HS-5 (cell line): Measurements from ENCODE around the gene APCDD1L.
A peak's percentile ranks its signal among the peaks of the same experiment; 100 is the strongest.

ENCODE experiments used
- DNase-seq: peaks from one replicate; pipeline ENCODE4 v3.0.0-alpha.2; 2012; ENCODE audit warnings: low read depth

APCDD1L gene

DNA sequence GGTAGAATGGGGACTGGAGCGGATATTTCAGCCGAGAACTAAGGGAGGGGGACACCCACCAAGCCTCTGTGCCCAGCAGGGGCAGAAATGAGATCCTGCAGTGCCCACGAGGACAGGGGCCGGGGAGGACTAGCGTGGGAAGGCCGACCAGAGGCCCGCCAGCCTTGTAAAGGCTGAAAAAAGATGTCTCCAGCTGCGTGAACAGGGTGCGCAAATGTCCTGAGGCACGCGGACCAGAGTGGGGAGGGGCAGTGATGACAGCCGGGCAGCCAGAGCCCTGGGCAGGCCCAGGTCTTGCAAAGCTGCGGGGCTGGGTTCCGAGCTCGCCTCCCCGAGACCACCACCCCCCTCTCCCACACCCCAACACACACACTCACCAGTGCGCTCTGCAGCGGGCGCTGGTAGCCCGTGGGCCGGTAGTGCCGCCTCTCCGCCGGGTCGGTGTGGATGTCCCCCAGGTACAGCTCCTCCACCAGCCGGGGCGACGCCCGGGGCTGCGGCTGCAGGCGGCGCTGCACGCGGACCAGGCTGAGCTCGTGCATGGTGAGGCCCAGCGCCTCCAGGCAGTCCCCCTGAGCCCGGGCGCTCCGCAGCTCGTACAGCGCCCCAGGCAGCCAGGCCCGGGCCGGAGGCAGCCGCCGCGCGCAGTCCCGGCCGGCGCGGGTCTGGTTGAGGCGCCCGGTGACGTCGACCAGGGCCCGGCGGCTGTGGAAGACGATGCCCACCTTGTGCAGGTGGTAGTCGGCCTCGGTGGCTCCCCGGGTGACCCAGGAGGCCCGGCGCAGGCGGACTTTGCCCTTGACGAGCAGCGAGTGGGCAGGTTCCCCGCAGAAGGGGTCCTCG lies 48.2 kb downstream of the APCDD1L start:
- DNase-seq: no peak

DNA sequence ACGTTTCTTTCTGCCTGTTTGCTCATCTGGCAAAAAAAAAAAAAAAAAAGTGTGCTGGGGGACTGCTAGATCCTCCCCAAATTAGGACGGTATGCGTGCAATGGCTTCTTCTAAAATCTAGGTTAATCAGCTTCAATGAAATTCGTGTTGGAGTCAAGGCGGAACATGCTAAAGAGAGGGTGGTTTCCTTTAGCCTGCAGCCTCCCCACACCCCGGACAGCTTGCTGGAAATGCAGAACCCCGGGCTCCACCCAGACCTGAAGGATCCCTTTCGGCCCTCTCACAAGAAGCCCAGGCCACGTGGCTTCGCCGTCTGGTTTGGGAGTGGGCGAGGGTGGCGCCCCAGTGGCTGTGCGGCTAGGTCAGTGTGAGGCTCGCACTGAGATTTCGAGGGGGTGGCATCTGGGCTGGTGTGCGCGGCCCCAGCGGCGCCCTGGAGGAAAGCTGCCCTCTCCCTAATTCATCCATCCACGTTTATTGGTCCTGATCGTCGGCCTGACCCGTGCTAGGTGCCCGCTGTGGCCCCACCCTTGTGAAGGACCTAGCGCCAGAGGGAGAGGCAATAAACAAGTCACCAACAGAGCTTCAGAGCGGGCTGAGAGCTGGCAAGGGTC lies 49.0 kb downstream of the APCDD1L start:
- no peak for DNase-seq

DNA sequence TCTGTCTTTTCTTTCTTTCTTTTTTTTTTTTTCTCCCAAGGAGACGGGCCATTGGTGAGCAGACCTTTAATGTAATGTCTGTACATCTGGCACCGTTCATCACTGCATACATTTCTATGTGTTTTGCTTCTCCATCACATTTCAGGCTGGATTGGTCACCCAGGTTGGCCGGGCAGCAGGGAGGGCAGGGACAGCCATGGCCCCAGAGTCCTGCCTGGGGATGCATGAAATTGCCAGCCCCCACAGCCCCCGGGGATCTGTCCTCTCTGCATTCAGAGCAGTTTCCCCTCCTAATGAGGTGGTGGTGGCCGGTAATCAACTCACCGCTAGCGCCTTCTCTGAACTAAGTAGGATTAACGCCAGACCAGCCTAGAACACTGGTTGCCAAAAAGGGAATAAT lies 50.4 kb downstream of the APCDD1L start:
- no peak for DNase-seq

DNA sequence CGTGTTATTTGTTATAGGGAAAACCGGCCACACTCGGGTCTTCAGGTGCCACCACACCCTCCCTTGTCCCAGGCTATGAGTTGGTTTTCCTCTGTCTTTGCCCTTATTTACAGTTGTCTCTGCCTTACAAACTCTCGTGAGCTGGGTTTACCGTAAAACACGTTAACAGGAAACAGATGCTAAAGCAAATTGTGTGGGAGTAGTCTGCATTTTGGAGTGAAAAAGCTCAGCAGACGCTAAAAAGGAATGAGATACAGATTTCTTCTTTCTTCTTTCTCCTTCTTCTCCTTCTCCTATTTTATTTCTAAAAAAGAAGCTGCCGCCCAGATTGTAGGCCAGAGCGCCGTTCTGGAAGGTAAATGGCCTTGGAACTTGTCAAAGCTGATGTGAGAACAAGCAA lies 51.9 kb downstream of the APCDD1L start:
- DNase-seq: no peak

DNA sequence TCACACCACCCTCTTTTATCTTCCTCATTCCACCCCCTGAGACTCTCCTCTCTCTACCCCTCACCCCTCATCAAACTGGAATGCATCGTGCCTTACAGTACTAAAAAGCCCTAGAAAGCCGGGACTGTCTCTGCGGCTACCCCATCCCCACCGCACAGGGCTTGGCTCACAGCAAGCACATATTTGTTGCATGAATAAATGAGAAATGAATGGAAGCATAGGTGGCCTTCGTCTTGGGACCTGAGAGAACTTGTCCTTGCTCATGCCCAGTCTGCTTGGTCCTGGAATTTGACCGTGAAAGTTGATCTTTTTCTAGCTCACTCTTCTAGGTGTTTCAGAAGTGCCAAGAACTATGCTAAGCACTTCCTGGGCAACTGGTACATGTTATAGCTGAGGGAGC lies 53.3 kb downstream of the APCDD1L start:
- DNase-seq: no peak

DNA sequence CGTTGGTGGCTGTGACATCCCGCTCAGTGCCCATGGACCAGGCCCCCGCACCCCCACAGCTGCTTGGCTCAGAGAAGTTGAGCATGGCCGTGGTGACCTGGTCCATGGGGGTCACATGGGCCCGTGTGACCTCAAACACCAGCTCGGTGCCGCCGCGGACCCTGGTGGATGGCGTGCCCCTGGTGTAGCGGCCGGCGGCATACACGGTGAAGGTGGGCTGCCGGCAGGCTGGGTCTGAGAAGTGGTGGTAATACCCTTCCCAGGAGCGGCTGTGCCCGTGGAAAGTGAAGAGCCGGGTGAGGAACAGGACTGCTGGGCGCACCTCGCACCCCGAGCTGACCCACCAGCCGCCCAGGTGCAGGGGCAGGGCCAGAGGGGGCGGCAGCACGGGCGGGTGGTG lies 54.1 kb downstream of the APCDD1L start:
- no peak for DNase-seq

DNA sequence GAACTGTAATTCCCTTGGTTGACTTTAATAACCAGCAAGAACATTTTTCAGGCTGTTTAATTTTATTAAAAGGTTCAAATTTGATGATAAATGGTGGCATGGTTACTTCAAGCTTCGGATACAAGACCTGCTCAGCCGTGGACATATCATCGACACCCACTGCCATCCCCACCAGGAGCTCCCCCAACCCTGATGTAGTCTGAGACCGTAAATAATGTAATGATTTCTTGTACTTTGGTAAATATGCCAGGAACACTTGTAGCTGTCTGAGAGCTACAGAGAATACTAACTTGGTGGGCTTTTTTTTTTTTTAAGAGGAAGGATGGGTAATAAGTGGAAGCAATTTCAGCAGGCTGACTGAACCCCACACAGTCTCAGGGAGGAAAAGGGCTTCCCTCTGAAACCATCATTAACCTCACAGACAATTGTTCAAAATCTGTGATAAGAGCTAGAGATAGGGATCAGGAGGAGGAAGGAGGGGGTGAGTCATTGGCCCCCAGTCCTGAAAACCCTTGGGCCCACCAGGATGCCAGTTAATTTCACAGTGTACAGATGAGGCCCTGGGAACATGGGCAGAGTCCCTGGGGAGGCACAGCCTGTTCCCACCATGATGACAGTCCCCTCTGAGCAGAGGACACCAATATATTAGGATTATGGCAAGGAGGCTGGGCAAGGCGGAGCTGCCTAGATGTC lies 56.0 kb downstream of the APCDD1L start:
- DNase-seq: no peak

DNA sequence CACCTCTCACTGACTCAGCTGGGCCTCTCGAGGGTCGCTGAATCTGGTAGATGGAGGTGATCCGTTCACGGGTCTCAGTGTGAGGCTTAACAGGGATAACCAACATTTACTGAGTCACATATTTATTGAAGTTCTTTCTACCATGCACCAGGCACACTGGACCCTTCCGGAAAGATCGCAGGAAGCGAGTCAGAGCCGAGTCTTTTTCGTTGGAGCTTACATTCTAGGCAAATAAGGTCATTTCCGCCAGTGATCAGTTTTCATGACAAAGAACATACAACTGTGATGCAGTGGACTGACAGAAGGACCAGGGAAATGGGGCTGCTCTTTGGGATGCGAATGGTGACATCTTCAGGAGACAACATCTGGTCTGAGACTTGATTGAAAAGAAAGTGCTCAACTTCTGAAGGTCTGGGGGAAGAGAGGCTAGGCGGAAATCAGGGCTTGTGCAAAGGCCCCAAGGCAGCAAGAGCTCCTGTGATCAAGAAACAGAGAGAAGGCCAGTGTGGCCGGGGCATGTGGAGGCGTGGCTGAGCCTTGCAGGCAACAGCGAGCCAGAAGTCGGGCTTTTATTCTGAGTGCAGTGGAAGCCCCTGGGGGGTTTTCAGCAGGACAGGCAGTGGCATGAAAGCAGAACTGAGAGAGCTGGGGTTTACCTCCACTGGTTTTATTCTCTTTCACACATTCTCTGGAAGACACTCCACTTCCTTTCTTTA lies 56.7 kb downstream of the APCDD1L start:
- DNase-seq: peak; percentile 19

DNA sequence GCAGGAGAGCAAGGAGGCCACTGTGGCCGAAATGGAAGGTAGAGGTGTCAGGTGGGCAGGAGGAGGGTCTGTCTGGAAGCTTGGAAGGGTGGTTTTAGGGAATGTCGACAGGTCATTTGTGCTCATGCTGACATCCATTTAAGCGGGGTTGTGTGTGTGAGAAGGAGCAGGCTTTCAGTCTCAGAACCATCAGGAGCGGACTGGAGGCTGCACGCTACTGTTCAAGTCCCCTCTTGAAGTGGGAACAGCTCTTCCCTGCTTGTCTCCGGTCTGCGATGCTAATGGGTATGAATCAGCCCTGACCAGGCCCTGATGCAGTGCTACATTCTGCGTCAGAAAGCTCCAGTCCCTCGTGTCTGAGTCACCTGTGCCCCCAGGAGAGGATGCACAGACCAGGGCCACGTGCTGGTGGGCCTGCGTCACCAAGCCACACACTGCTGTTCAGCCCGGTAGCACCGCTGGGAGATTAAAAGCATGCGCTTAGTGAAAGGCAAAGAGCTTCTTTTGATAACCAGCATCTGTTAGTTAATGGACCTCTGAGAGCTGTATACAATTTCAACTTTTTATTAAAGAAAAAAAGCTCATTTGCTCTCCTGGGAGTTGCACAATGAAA lies 58.0 kb downstream of the APCDD1L start:
- DNase-seq: peak; percentile 66

DNA sequence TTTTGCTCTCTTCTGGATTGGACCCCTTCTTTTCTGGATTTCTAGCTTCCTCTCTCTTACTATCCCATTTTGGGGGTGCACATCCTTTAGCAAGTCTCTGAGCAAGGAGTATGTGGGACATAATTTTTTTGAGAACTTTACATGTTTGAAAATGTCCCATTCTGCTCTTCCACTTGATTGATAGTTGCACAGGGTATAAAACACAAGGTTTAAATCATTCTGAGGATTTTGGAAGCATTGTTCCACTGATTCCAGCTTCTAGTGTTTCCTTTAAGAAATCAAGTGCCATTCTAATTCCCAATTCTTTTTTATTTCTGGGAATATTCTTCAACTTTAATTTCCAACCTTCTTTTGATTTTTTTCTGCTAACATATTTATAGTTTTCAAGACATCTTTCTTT lies 60.7 kb downstream of the APCDD1L start:
- no peak for DNase-seq

DNA sequence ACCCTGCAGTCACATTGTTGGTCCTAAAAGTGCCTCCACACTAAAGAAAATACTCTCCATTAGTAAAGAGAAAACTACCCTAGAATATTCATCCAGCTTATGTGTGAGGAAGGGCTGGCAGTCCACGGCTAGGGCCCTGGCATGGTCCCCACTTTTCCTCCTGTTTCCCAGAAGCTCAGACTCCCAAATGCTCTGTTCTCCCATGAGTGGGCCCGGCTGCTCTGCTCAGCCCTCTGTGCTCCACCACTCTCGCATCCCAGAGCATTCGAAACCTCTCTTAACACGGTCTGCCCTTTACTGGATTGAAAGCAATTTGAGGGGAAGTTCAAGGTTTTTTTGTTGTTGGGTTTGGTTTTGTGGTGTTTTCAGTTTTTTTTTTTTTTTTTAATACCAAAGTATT lies 61.8 kb downstream of the APCDD1L start:
- no peak for DNase-seq

DNA sequence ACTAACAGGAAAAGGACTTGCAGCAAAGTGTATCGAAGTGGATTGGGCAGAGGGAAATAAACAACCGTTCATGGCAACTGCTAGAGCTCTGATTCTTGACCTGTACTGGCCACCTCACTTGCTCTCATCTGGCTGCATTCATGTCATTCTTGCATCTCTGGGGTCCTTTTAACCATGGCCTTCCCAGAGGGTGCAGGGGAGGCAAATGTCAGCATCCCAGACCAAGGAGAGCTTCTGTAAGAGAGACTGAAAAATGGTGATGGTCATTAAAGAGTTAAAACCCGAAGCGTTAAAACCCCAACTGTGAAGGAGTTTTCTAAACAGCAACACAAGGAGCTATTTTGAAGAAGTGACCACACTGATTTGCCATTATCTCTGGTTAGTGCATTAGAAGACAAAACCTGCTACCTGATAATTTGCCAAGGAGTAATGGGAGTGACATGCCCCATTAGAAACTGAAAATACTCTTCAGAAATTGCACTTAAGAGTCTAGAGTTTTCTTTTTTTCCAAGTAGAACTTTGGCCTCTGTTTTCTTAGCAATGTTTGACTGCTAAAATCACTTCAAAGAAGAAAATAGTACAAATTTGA lies 62.4 kb downstream of the APCDD1L start:
- no peak for DNase-seq

DNA sequence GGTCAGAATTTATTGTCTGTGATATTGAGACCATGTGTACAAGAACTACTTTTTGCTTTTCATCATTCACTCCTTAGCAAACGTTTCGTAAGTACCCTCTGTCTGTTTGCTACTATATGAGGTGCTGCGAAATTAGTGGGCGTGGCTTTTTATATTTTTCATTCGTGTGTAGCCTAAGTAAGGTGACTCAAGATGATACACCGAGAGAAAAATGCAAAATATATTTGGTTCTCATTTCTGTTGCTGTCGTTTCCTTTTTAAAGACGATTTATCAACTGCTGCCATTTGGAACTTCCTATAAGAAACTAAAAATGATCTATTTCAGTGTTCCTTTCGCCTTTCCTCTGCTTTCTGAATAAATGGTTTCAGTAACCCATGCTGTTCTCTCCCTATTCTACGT lies 64.9 kb downstream of the APCDD1L start:
- peak; percentile 18 for DNase-seq

DNA sequence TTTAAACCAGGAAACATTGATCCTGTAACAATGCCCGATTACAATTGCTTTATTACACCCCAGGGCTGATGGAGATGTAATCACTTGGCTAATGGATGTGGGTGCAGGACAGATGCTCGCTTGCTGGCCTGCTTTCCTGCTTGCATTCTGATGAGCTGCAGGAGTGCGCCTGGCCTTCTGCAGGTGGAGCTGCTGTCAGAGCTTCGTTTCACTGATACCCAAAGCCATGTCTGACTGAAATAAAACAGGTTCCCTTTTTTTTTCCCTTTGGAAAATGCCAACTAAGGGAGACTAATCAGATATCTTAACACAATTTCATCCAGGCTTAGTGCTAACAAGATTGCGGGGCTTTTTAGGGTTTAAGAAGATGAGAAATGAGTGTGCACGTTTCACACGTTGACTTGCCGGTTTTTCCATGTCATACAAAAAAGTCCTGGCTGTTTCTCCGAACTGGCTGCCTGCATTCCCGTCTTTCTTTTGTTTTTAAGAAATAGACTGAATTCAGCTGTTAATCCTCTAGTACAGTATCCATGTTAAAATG lies 65.4 kb downstream of the APCDD1L start:
- DNase-seq: no peak

DNA sequence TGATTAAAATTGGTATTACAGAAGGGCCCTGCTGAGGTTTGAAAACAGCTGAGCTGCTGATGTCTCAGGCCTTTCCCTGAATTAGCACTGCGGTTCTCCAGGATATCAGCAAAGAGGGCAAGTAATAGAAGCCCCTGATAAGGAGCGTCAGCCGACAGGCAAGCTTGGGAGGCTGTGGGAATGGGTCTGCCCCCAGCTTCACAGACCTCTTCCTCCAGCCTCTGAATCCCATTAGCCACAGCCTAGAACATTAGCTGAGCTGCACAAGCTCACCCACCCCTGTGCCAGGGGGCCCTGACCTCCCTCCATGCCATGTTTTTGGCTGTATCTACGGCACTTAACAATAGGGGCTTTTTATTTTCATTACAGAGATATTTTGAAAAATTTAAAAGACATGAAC lies 66.2 kb downstream of the APCDD1L start:
- no peak for DNase-seq

DNA sequence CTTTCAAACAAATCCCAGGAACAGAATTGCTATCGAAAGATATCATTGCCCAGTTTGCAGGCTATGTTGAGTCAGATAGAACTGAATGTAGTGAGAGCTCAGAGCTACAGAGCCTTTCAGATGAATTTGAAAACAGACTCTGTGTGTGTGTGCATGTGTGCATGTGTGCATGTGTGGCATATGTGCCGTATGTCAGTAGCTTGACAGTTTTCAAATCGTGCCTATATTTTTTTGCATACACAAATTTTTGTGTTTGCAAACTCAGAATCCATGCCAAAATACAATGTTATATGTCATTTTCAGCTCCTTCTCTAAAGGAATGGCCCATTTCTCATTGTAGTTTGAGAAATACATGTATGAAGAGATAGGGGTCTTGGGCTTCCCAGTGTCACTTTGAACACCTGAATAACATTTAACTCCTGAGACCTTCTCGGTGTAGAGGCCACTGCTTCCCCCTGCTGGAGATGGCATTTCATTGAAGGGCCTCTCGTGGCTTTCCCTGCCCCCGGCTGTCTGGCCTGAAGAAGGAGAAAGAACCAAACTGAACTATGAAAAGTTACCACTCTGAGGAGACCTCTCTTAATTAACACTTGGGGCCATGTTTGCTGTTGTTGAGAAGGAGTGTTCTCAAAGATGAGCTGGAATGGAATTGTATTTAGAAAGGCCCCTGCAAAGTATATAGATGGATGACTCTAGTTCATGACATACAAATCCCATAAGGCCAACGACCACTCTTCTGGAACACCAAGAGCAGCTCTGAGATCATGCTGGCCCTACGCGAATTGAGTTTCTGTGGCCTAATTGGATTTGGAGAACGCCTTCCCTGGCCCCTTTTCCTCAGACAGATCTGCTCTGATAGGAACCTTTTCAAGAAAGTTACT lies 67.4 kb downstream of the APCDD1L start:
- DNase-seq: peak; percentile 35

DNA sequence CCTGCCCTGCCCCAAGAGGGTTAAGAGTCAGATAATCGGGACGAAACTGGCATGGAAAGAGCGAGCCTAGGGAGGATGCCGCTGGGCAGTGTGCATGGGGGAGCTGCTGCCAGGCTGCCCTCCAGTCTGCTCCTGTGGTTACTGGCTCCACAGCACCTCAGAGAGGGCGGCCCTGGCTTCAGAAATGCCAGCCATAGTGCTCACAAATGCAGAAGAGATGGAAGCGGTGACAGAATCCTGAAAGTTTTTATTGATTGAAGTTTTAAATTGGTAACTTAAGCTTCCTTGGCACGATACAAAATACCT lies 68.3 kb downstream of the APCDD1L start:
- DNase-seq: no peak

DNA sequence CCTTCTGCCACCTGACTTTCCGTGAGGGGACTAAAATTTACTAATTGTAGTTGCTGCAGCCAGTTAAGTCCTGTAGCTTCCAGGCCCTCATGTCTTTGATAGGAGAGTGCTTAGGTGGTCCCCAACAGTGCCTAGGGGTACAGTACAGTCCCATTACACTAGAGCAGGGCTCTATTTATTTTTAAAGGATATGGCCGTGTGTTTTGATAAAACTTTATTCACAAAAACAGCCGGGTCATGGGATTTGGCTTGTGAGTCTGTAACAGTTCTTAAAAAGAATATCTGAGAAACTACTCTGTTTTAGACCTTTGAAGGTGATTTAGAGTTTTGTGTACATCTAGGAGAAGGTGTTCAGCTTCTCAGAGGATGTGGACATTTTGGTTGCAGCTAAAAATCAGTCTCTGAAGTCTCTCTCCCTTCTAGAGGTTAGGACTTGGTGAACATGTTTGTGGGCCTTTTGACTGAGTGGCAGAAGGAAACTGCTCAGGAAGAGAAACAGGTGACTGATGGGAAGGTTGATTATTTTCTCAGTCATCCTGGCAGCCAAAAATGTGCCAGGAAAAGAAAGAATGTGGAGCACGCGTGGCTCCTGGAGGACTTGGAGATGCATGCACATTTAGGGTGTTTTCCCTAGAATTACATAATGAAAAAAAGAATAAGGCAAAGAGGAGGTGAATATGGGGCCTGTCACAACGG lies 68.8 kb downstream of the APCDD1L start:
- DNase-seq: no peak

DNA sequence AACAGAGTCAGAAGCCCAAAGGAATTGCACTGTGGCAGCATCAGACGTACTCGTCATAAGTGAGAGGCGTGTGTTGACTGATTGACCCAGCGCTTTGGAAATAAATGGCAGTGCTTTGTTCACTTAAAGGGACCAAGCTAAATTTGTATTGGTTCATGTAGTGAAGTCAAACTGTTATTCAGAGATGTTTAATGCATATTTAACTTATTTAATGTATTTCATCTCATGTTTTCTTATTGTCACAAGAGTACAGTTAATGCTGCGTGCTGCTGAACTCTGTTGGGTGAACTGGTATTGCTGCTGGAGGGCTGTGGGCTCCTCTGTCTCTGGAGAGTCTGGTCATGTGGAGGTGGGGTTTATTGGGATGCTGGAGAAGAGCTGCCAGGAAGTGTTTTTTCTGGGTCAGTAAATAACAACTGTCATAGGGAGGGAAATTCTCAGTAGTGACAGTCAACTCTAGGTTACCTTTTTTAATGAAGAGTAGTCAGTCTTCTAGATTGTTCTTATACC lies 70.4 kb downstream of the APCDD1L start:
- DNase-seq: no peak

DNA sequence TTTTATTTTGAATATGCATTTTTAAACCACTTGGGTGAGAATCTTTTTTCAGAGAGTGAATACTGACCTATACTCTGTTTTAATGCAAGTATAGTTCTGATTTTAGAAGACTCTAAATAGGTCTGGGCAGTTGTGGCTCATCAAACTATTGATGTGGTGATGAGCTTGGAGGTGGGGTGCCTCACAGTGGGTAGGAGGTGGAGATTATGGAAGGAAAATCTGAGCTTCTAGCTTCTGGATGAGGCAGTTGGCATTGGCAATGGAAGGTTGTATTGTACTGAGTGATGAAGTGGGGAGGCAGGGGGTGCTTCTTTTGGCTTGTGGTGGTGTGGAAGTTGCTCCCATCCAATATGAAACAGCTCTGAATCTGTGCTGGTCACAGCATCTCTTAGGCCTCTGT lies 73.5 kb downstream of the APCDD1L start:
- no peak for DNase-seq
